Neural progenitor cell (in vitro differentiated cells): ENCODE data around the gene FMN1. TPM values are rescaled to one million over a fixed set of nuclear protein-coding genes. Genes with fewer than 3 reads are reported as not detected.

Source experiments
- DNase-seq: peaks from one replicate; pipeline ENCODE4 v3.0.0-alpha.2; 2016; ENCODE audit warnings: low spot score
- H2AFZ ChIP-seq: fragments of 200-600 bp; sonication (generic); replicated peaks from 2 replicates; pipeline ENCODE4 v1.6.1; 2016; ENCODE audit warnings: antibody characterized with exemption
- H3F3A ChIP-seq: fragments of 200-600 bp; sonication (generic); 2 replicates; pipeline ENCODE4 v1.6.1; 2016; ENCODE audit warnings: antibody characterized with exemption, low read depth
- H3K27ac ChIP-seq: fragments of 200-600 bp; sonication (generic); 2 replicates; pipeline ENCODE4 v1.5.1; 2016; ENCODE audit warnings: mild to moderate bottlenecking
- H3K27me3 ChIP-seq: fragments of 200-600 bp; sonication (generic); 2 replicates; pipeline ENCODE4 v1.6.1; 2016; ENCODE audit warnings: mild to moderate bottlenecking, moderate library complexity
- H3K36me3 ChIP-seq: fragments of 200-600 bp; sonication (generic); 2 replicates; pipeline ENCODE4 v1.5.1; 2016
- H3K4me1 ChIP-seq: fragments of 200-600 bp; sonication (generic); 2 replicates; pipeline ENCODE4 v1.6.1; 2016; ENCODE audit warnings: mixed run types
- H3K4me2 ChIP-seq: fragments of 200-600 bp; sonication (generic); 2 replicates; pipeline ENCODE4 v1.6.1; 2016
- H3K4me3 ChIP-seq: fragments of 200-600 bp; sonication (generic); 2 replicates; pipeline ENCODE4 v1.5.1; 2016
- H3K79me2 ChIP-seq: fragments of 200-600 bp; sonication (generic); 2 replicates; pipeline ENCODE4 v1.6.1; 2016; ENCODE audit warnings: low read depth
- H3K9ac ChIP-seq: fragments of 200-600 bp; sonication (generic); 2 replicates; pipeline ENCODE4 v1.6.1; 2016
- H3K9me3 ChIP-seq: fragments of 200-600 bp; sonication (generic); 2 replicates; pipeline ENCODE4 v1.5.1; 2016; ENCODE audit warnings: low read depth
- H4K20me1 ChIP-seq: fragments of 200-600 bp; sonication (generic); 2 replicates; pipeline ENCODE4 v1.6.1; 2016; ENCODE audit warnings: low read depth
- H3K27ac Mint-ChIP-seq: 3 replicates; pipeline ENCODE4 v1.8.0; 2021; ENCODE audit warnings: mixed read lengths
- H3K27me3 Mint-ChIP-seq: 2 replicates; pipeline ENCODE4 v1.8.0; 2022; ENCODE audit warnings: low read depth, mild to moderate bottlenecking, inconsistent platforms, moderate library complexity, mixed read lengths; ENCODE audit not compliant: insufficient read depth
- H3K36me3 Mint-ChIP-seq: 3 replicates; pipeline ENCODE4 v1.8.0; 2021; ENCODE audit warnings: mixed read lengths
- H3K4me1 Mint-ChIP-seq: 3 replicates; pipeline ENCODE4 v1.8.0; 2021; ENCODE audit warnings: mixed read lengths
- H3K4me3 Mint-ChIP-seq: 3 replicates; pipeline ENCODE4 v1.8.0; 2021; ENCODE audit warnings: mild to moderate bottlenecking, moderate library complexity, mixed read lengths
- H3K9me3 Mint-ChIP-seq: 3 replicates; pipeline ENCODE4 v1.8.0; 2020; ENCODE audit warnings: mixed read lengths
- EZH2 ChIP-seq: fragments of 200-600 bp; sonication (generic); IDR thresholded peaks from 2 replicates; pipeline ENCODE4 v1.6.1; 2017; ENCODE audit warnings: antibody characterized with exemption, mild to moderate bottlenecking, moderate library complexity
- EZH2phosphoT487 ChIP-seq: fragments of 200-600 bp; sonication (generic); IDR thresholded peaks from 2 replicates; pipeline ENCODE4 v1.6.1; 2017; ENCODE audit warnings: antibody characterized with exemption
- total RNA-seq: library from RNA; depleted of rRNA; stranded (reverse); fragments of >200 nt; gene quantifications from 2 replicates; pipeline ENCODE4 v1.2.3, GENCODE V29; 2015; ENCODE audit warnings: low replicate concordance
- TF ChIP-seq, protein P1 (sequence below): fragments of 200-600 bp; sonication (generic); IDR thresholded peaks from 2 replicates; pipeline ENCODE4 v1.5.1; 2017; ENCODE audit warnings: antibody characterized with exemption, mild to moderate bottlenecking

The FMN1 gene
- total RNA-seq, 1 donor from 2014 or later: 5.7 TPM

GRCh38 chr15:32866454-32867312 lies 327.8 kb downstream of the FMN1 start:
- H3K4me3 ChIP-seq: no peak overlapping the region
- H3K9me3 ChIP-seq: no peaks in the 10 kb centered on the region
- Mint-ChIP-seq H3K9me3 (no peaks in the 10 kb centered on the region), H3K27ac (no peak overlapping the region), H3K4me1 (peaks cover 36% of the 10 kb centered on the region), H3K4me3 (peak overlapping the region; percentile 5), H3K27me3 (no peaks in the 10 kb centered on the region), H3K36me3 (no peaks in the 10 kb centered on the region)
- no peaks in the 10 kb centered on the region for H3K36me3 ChIP-seq
- peak overlapping the region; percentile 49 for H3K4me2 ChIP-seq
- H3K27me3 ChIP-seq: no peaks in the 10 kb centered on the region
- H2AFZ ChIP-seq: no peak overlapping the region
- DNase-seq: peak; percentile 22
- H3K27ac ChIP-seq: no peak overlapping the region
- no peaks in the 10 kb centered on the region for H4K20me1 ChIP-seq
- no peaks in the 10 kb centered on the region for H3K79me2 ChIP-seq
- H3K9ac ChIP-seq: no peak overlapping the region
- H3F3A ChIP-seq: peaks cover 21% of the 10 kb centered on the region
- H3K4me1 ChIP-seq: peaks cover 31% of the 10 kb centered on the region
- TF ChIP-seq, protein P1, sequence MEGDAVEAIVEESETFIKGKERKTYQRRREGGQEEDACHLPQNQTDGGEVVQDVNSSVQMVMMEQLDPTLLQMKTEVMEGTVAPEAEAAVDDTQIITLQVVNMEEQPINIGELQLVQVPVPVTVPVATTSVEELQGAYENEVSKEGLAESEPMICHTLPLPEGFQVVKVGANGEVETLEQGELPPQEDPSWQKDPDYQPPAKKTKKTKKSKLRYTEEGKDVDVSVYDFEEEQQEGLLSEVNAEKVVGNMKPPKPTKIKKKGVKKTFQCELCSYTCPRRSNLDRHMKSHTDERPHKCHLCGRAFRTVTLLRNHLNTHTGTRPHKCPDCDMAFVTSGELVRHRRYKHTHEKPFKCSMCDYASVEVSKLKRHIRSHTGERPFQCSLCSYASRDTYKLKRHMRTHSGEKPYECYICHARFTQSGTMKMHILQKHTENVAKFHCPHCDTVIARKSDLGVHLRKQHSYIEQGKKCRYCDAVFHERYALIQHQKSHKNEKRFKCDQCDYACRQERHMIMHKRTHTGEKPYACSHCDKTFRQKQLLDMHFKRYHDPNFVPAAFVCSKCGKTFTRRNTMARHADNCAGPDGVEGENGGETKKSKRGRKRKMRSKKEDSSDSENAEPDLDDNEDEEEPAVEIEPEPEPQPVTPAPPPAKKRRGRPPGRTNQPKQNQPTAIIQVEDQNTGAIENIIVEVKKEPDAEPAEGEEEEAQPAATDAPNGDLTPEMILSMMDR: no peak
- no peak for TF ChIP-seq EZH2
- TF ChIP-seq EZH2phosphoT487: no peak

DNA sequence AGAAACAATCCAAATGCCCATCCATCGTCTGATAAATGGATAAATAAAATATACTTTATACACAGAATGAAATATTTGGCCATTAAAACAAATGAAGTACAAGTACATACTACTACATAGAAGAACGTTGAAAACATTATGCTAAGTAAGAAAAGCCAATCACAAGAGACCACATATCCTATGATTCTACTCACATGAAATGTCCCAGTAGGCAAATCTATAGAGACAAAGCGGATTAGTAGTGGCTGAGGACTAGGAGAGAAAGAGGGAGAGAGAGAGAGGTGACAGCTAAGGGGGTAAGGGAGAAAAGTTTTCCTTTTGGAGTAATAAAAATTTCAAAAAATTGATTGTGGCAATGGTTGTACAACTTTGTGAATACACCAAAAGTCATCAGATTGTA lies 329.7 kb downstream of the FMN1 start:
- Histone ChIP-seq H3K27me3 (no peaks in the 10 kb centered on the region), H3K9me3 (no peaks in the 10 kb centered on the region), H3K36me3 (no peaks in the 10 kb centered on the region), H4K20me1 (no peaks in the 10 kb centered on the region), H2AFZ (no peak overlapping the region), H3K27ac (no peak overlapping the region), H3K4me3 (no peak overlapping the region), H3F3A (peaks cover 21% of the 10 kb centered on the region), H3K4me2 (no peak overlapping the region), H3K4me1 (peaks cover 40% of the 10 kb centered on the region), H3K9ac (no peak overlapping the region), H3K79me2 (no peaks in the 10 kb centered on the region)
- Mint-ChIP-seq H3K4me3 (no peak overlapping the region), H3K9me3 (no peaks in the 10 kb centered on the region), H3K36me3 (no peaks in the 10 kb centered on the region), H3K27ac (no peak overlapping the region), H3K27me3 (peaks cover 2% of the 10 kb centered on the region), H3K4me1 (peaks cover 49% of the 10 kb centered on the region)
- TF ChIP-seq EZH2phosphoT487 (no peak), EZH2 (no peak)
- TF ChIP-seq, protein P1: no peak
- DNase-seq: no peak

DNA sequence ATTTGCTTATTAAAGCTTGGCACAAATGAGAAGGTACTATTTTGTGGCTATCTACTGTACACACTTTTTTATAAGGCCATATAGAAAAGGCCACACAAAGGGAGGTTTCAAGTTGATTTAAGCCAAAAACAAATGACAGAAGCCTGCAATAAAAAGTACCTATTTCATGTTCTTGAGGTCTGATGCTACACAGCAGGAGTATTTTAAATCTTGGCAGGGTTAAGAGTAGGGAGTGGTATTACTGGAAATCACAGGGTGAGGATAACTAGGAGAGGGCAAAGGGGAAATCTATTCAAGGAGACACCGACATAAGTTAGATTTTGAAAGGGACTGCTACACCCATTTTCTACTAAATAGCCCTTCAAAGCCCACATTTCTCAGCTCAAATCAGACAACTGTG lies 330.5 kb downstream of the FMN1 start:
- Histone ChIP-seq H3K27ac (no peak overlapping the region), H3K79me2 (no peaks in the 10 kb centered on the region), H3K4me2 (no peak overlapping the region), H3K9me3 (no peaks in the 10 kb centered on the region), H3K27me3 (no peaks in the 10 kb centered on the region), H3K36me3 (no peaks in the 10 kb centered on the region), H3F3A (peaks cover 21% of the 10 kb centered on the region), H3K4me1 (peaks cover 40% of the 10 kb centered on the region), H3K4me3 (no peak overlapping the region), H3K9ac (no peak overlapping the region), H2AFZ (no peak overlapping the region), H4K20me1 (no peaks in the 10 kb centered on the region)
- no peaks in the 10 kb centered on the region for H3K36me3 Mint-ChIP-seq
- no peak for DNase-seq
- H3K27me3 Mint-ChIP-seq: peaks cover 2% of the 10 kb centered on the region
- peak overlapping the region; percentile 12 for H3K4me3 Mint-ChIP-seq
- peaks cover 49% of the 10 kb centered on the region for H3K4me1 Mint-ChIP-seq
- TF ChIP-seq, protein P1: no peak
- TF ChIP-seq EZH2 (no peak), EZH2phosphoT487 (no peak)
- no peak overlapping the region for H3K27ac Mint-ChIP-seq
- no peaks in the 10 kb centered on the region for H3K9me3 Mint-ChIP-seq
